OCI-LY1 (cell line): Measurements from ENCODE around the gene YWHAH.

Experiments used
- H2AFZ ChIP-seq: fragments of 200-600 bp; sonication (generic), shearing (Covaris generic); 2 replicates; pipeline ENCODE4 v1.6.0; 2014; ENCODE audit warnings: antibody characterized with exemption, mild to moderate bottlenecking, low read length
- H3F3A ChIP-seq: fragments of 200-600 bp; sonication (generic), shearing (Covaris generic); 2 replicates; pipeline ENCODE4 v1.6.0; 2014; ENCODE audit warnings: mild to moderate bottlenecking, antibody characterized with exemption, low read length, moderate library complexity; ENCODE audit not compliant: insufficient read depth
- H3K27ac ChIP-seq: fragments of 200-600 bp; sonication (generic); 2 replicates; pipeline ENCODE4 v1.5.1; 2014; ENCODE audit warnings: low read length, mixed run types, mild to moderate bottlenecking, low read depth; ENCODE audit not compliant: poor library complexity, severe bottlenecking
- H3K27me3 ChIP-seq: fragments of 200-600 bp; sonication (generic); 2 replicates; pipeline ENCODE4 v1.6.0; 2014; ENCODE audit warnings: antibody characterized with exemption, mild to moderate bottlenecking, low read length, moderate library complexity; ENCODE audit not compliant: insufficient read depth
- H3K36me3 ChIP-seq: fragments of 200-600 bp; sonication (generic); 2 replicates; pipeline ENCODE4 v1.6.1; 2014; ENCODE audit warnings: mild to moderate bottlenecking, antibody characterized with exemption, low read length, moderate library complexity, mixed read lengths; ENCODE audit not compliant: insufficient read depth
- H3K4me1 ChIP-seq: fragments of 200-600 bp; sonication (generic); 2 replicates; pipeline ENCODE4 v1.5.1; 2014; ENCODE audit warnings: mild to moderate bottlenecking, low read length, moderate library complexity; ENCODE audit not compliant: insufficient read depth, severe bottlenecking
- H3K4me2 ChIP-seq: fragments of 200-600 bp; sonication (generic), shearing (Covaris generic); 2 replicates; pipeline ENCODE4 v1.6.1; 2014; ENCODE audit warnings: low read length
- H3K4me3 ChIP-seq: fragments of 200-600 bp; sonication (generic); 2 replicates; pipeline ENCODE4 v1.5.1; 2014; ENCODE audit warnings: low read length, low read depth, mild to moderate bottlenecking, mixed read lengths; ENCODE audit not compliant: poor library complexity, severe bottlenecking
- H3K79me2 ChIP-seq: fragments of 200-600 bp; shearing (Covaris generic); 2 replicates; pipeline ENCODE4 v1.6.1; 2016; ENCODE audit warnings: mixed run types, low read length, mixed read lengths; ENCODE audit not compliant: insufficient read depth
- H3K9ac ChIP-seq: fragments of 200-600 bp; sonication (generic), shearing (Covaris generic); 2 replicates; pipeline ENCODE4 v1.6.1; 2014; ENCODE audit warnings: mild to moderate bottlenecking, low read length, mixed read lengths
- H3K9me2 ChIP-seq: fragments of 200-600 bp; sonication (generic), shearing (Covaris generic); 2 replicates; pipeline ENCODE4 v1.6.1; 2014; ENCODE audit warnings: low read depth, mild to moderate bottlenecking, low read length, mixed read lengths
- H3K9me3 ChIP-seq: fragments of 200-600 bp; shearing (Covaris generic); 2 replicates; pipeline ENCODE4 v1.6.1; 2014; ENCODE audit warnings: low read length, mixed read lengths
- H4K20me1 ChIP-seq: fragments of 200-600 bp; sonication (generic), shearing (Covaris generic); 2 replicates; pipeline ENCODE4 v1.6.0; 2016; ENCODE audit warnings: mild to moderate bottlenecking, low read length; ENCODE audit not compliant: insufficient read depth
- EZH2 ChIP-seq: fragments of 200-600 bp; sonication (generic), shearing (Covaris generic); IDR thresholded peaks from 2 replicates; pipeline ENCODE4 v1.8.0; 2017; ENCODE audit warnings: borderline replicate concordance, mixed run types, mild to moderate bottlenecking, antibody characterized with exemption, low read length, moderate library complexity, mixed read lengths
- TF ChIP-seq, protein P1 (sequence below): fragments of 200-600 bp; sonication (generic), shearing (Covaris generic); IDR thresholded peaks from 2 replicates; pipeline ENCODE4 v1.5.1; 2017; ENCODE audit warnings: mild to moderate bottlenecking, antibody characterized with exemption, low read length, moderate library complexity, mixed read lengths

Gene YWHAH

DNA sequence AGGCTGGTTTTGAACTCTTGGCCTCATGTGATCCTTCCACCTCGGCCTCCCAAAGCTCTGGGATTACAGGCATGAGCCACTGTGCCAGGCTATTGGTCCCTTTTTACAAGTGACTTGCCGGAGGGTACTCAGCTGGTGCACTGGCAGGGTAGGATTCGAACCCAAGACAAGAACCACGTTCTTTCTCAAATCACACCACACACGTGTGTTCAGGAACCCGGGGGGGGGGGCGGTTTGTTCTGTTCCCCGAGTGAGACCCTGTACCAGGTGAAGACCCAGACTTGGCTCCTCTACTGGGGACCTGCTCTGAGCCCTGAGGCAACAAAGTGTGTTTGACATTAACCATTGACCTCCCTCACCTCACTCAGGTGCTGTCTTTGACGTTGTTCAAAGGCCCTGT is 3.8 kb upstream of the YWHAH start:
- no peak overlapping the region for H3K9ac ChIP-seq
- no peaks in the 10 kb centered on the region for H3K27me3 ChIP-seq
- peaks cover 6% of the 10 kb centered on the region for H3K79me2 ChIP-seq
- H3K4me3 ChIP-seq = no peak overlapping the region
- H3K4me2 ChIP-seq = no peak overlapping the region
- no peak overlapping the region for H3K27ac ChIP-seq
- peaks cover 7% of the 10 kb centered on the region for H3K4me1 ChIP-seq
- H3K9me2 ChIP-seq = no peaks in the 10 kb centered on the region
- no peaks in the 10 kb centered on the region for H3K9me3 ChIP-seq
- no peaks in the 10 kb centered on the region for H3F3A ChIP-seq
- H4K20me1 ChIP-seq = no peaks in the 10 kb centered on the region
- TF ChIP-seq, protein P1, sequence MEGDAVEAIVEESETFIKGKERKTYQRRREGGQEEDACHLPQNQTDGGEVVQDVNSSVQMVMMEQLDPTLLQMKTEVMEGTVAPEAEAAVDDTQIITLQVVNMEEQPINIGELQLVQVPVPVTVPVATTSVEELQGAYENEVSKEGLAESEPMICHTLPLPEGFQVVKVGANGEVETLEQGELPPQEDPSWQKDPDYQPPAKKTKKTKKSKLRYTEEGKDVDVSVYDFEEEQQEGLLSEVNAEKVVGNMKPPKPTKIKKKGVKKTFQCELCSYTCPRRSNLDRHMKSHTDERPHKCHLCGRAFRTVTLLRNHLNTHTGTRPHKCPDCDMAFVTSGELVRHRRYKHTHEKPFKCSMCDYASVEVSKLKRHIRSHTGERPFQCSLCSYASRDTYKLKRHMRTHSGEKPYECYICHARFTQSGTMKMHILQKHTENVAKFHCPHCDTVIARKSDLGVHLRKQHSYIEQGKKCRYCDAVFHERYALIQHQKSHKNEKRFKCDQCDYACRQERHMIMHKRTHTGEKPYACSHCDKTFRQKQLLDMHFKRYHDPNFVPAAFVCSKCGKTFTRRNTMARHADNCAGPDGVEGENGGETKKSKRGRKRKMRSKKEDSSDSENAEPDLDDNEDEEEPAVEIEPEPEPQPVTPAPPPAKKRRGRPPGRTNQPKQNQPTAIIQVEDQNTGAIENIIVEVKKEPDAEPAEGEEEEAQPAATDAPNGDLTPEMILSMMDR = no peak
- TF ChIP-seq EZH2 = no peak
- no peaks in the 10 kb centered on the region for H3K36me3 ChIP-seq
- H2AFZ ChIP-seq = no peak overlapping the region

DNA sequence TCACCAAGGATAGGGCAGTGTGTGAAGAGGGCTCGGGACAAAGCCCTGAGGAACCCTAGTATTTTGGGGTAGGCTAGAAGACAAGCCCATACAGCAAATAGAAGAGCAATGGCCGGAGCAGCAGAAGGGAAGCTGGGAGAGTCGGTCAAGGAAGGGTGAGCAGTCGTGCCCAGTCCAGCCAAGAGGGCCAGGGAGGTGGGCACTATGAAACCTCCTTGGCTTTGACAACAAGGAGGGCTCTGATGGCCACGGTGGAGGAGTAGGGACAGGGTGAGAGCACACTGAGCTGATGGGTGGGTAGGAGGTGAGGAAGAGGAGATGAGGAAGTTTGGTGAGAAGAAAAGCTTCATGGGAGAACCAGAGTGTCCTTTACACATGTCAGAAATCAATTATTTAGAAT is 2.2 kb upstream of the YWHAH start:
- Histone ChIP-seq H3K27ac (no peak overlapping the region), H3K4me1 (peaks cover 23% of the 10 kb centered on the region), H3K4me3 (no peak overlapping the region), H3F3A (0 out of 2 replicates have a peak, but pooled peaks cover 6% of the 10 kb centered on the region), H3K36me3 (no peaks in the 10 kb centered on the region), H3K9ac (no peak overlapping the region), H3K27me3 (no peaks in the 10 kb centered on the region), H4K20me1 (no peaks in the 10 kb centered on the region), H3K9me3 (no peaks in the 10 kb centered on the region), H3K79me2 (peaks cover 21% of the 10 kb centered on the region), H3K4me2 (no peak overlapping the region), H2AFZ (no peak overlapping the region), H3K9me2 (no peaks in the 10 kb centered on the region)
- TF ChIP-seq, protein P1 = no peak

DNA sequence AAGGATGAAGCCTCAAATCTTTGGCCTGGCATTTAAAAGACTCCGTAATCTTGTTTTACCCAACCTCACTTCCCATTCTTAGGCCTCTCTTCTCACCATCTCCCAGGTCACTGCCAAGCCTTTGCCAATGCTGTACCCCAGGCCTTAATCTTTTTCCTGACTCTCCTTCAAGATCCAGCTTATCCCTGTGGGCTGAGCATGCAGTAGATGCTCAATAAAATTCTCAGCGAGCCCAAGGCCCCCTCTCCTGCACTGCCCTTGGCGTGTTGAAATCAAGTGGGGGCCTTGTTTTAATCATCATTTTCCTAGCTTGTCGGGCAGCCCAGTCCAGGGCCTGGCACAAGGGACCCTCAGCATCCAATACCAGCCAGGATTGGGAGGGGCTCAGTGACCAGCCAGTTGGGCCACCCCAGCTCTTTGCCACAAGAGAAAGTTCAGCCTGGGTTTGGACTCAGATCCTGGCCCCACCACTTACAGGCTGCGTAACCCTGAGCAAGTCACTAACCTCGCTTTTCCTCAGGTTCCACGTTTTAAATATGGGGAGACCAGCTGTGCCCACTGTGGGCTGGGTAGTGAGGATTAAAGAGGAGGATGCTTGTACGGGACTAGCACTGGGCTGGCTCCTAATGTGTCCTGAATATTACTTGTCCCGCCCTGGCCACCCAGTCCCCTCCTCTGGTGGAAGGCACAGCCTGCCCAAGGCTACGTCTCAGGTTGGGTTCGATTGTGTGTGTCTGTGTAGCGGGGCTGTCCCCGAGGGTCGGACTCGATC is 943 bp upstream of the YWHAH start:
- 0 out of 2 replicates have a peak, but pooled peaks cover 6% of the 10 kb centered on the region for H3F3A ChIP-seq
- peaks cover 32% of the 10 kb centered on the region for H3K79me2 ChIP-seq
- TF ChIP-seq, protein P1 = no peak
- TF ChIP-seq EZH2 = no peak
- peaks cover 28% of the 10 kb centered on the region for H3K4me1 ChIP-seq
- H3K36me3 ChIP-seq = peaks cover 11% of the 10 kb centered on the region
- peak overlapping the region; percentile 63 for H3K4me2 ChIP-seq
- H3K27me3 ChIP-seq = no peaks in the 10 kb centered on the region
- no peak overlapping the region for H2AFZ ChIP-seq
- H3K27ac ChIP-seq = peak overlapping the region; percentile 54
- no peaks in the 10 kb centered on the region for H3K9me2 ChIP-seq
- no peaks in the 10 kb centered on the region for H4K20me1 ChIP-seq
- H3K9me3 ChIP-seq = no peaks in the 10 kb centered on the region
- peak overlapping the region; percentile 57 for H3K9ac ChIP-seq
- H3K4me3 ChIP-seq = peak overlapping the region; percentile 76
